M059J (cell line): Measurements from ENCODE around the gene SMC5. TPM values are rescaled to one million over a fixed set of nuclear protein-coding genes. Genes with fewer than 3 reads are reported as not detected.
"Not testable (repeated sequence)": the region's sequence is repeated elsewhere in the genome, so short reads cannot be mapped to it uniquely, and the experiment has no call there.

Experiments
- DNase-seq: peaks from one replicate; pipeline ENCODE4 v3.0.0-alpha.2; 2012; ENCODE audit warnings: low read depth
- total RNA-seq: library from RNA; depleted of rRNA; stranded (reverse); fragments of >200 nt; shearing (Covaris generic); gene quantifications from 2 replicates; pipeline ENCODE4 v1.2.3, GENCODE V29; 2014

The SMC5 gene
- total RNA-seq, 1 experiment from 2014 or later, result 21.4 TPM

- peak; percentile 79 for DNase-seq
Observed at GRCh38 chr9:70263421-70263820, 4.6 kb downstream of the SMC5 start.

GRCh38 chr9:70278305-70278704 lies 19.5 kb downstream of the SMC5 start:
- DNase-seq, result no peak

- DNase-seq, result no peak
Observed at GRCh38 chr9:70283848-70284247, 25.1 kb downstream of the SMC5 start.

GRCh38 chr9:70285246-70285645 lies 26.5 kb downstream of the SMC5 start:
- DNase-seq, result no peak

- DNase-seq, result no peak
Observed at GRCh38 chr9:70285981-70286598, 27.3 kb downstream of the SMC5 start.

- DNase-seq, result no peak
Observed at GRCh38 chr9:70290626-70291025, 31.8 kb downstream of the SMC5 start.

- DNase-seq, result peak; percentile 44
Observed at GRCh38 chr9:70291446-70291845, 32.7 kb downstream of the SMC5 start.

- DNase-seq, result no peak
Observed at GRCh38 chr9:70292253-70292652, 33.5 kb downstream of the SMC5 start.

GRCh38 chr9:70293214-70293613 lies 34.4 kb downstream of the SMC5 start:
- no peak for DNase-seq

GRCh38 chr9:70297141-70297540 lies 38.4 kb downstream of the SMC5 start:
- DNase-seq, result peak; percentile 41

GRCh38 chr9:70298245-70298771 lies 39.5 kb downstream of the SMC5 start:
- no peak for DNase-seq

- DNase-seq, result no peak
Observed at GRCh38 chr9:70303268-70303667, 44.5 kb downstream of the SMC5 start.

- no peak for DNase-seq
Observed at GRCh38 chr9:70304810-70305209, 46.0 kb downstream of the SMC5 start.

- peak; percentile 32 for DNase-seq
Observed at GRCh38 chr9:70315389-70315788, 56.6 kb downstream of the SMC5 start.

- no peak for DNase-seq
Observed at GRCh38 chr9:70318002-70318401, 59.2 kb downstream of the SMC5 start.

- no peak for DNase-seq
Observed at GRCh38 chr9:70322096-70322495, 63.3 kb downstream of the SMC5 start.

- DNase-seq, result peak; percentile 47
Observed at GRCh38 chr9:70324963-70325362, 66.2 kb downstream of the SMC5 start.

- not testable (repeated sequence) for DNase-seq
Observed at GRCh38 chr9:70328625-70329024, 69.8 kb downstream of the SMC5 start.

GRCh38 chr9:70340572-70340971 lies 81.8 kb downstream of the SMC5 start:
- DNase-seq, result peak; percentile 38

- no peak for DNase-seq
Observed at GRCh38 chr9:70347046-70347445, 88.3 kb downstream of the SMC5 start.

GRCh38 chr9:70352356-70352755 lies 93.6 kb downstream of the SMC5 start:
- peak; percentile 58 for DNase-seq

- peak; percentile 28 for DNase-seq
Observed at GRCh38 chr9:70352802-70353201, 94.0 kb downstream of the SMC5 start.

- no peak for DNase-seq
Observed at GRCh38 chr9:70355801-70356200, 97.0 kb downstream of the SMC5 start.

GRCh38 chr9:70362952-70363351 lies 104.2 kb downstream of the SMC5 start:
- peak; percentile 61 for DNase-seq
